Lung (tissue), 12 donors: ENCODE results near the gene BRD4. TPM values are rescaled to one million over a fixed set of nuclear protein-coding genes. Genes with fewer than 3 reads are reported as not detected.

ENCODE experiments used
- ATAC-seq: fragments of 200-7000 bp; cut with Tn5 transposase; one replicate; pipeline ENCODE4 v1.9.1; 2020; ENCODE audit warnings: moderate number of reproducible peaks; ENCODE audit not compliant: insufficient read depth, low FRiP score
- DNase-seq, 3 donors: peaks; one replicate each; pipeline ENCODE4 v3.0.0-alpha.2; 2013 to 2017
- H3K27ac ChIP-seq, 2 donors: one replicate each; pipeline ENCODE4 v1.5.1; 2013; ENCODE audit warnings: mild to moderate bottlenecking in 2 of 2, moderate library complexity in 2 of 2, control low read depth in 1 of 2, inconsistent platforms in 1 of 2, low read depth in 1 of 2, low read length in 1 of 2
- H3K27me3 ChIP-seq, 3 donors: one replicate each; pipeline ENCODE4 v1.5.1; 2013; ENCODE audit warnings: low read length in 2 of 3; ENCODE audit not compliant: control insufficient read depth in 3 of 3, insufficient read depth in 3 of 3
- H3K36me3 ChIP-seq, 4 donors: one replicate each; pipeline ENCODE4 v1.5.1; 2013; ENCODE audit warnings: low read length in 4 of 4, mild to moderate bottlenecking in 1 of 4, moderate library complexity in 1 of 4; ENCODE audit not compliant: control insufficient read depth in 4 of 4, insufficient read depth in 4 of 4
- H3K4me1 ChIP-seq, 5 donors: one replicate each; pipeline ENCODE4 v1.5.1; 2013; ENCODE audit warnings: low read length in 5 of 5, mild to moderate bottlenecking in 2 of 5, moderate library complexity in 1 of 5; ENCODE audit not compliant: control insufficient read depth in 5 of 5, insufficient read depth in 5 of 5
- H3K4me3 ChIP-seq: one replicate; pipeline ENCODE4 v1.5.1; 2013; ENCODE audit warnings: mild to moderate bottlenecking, control low read depth, moderate library complexity
- H3K9ac ChIP-seq, 2 donors: one replicate each; pipeline ENCODE4 v1.5.1; 2013; ENCODE audit warnings: low read length in 2 of 2, control low read depth in 1 of 2; ENCODE audit not compliant: insufficient read depth in 1 of 2
- H3K9me3 ChIP-seq, 4 donors: one replicate each; pipeline ENCODE4 v1.5.1; 2013; ENCODE audit warnings: low read length in 3 of 4, mild to moderate bottlenecking in 1 of 4, moderate library complexity in 1 of 4; ENCODE audit not compliant: control insufficient read depth in 4 of 4, insufficient read depth in 3 of 4
- WGBS, 2 donors: extraction: QIAGEN DNeasy Blood & Tissue Kit; methylation state at CpG; one replicate each; pipeline ENCODE4 v1.1.7; 2013; 5-methylcytosine and 5-hydroxymethylcytosine counted together
- polyA plus RNA-seq, 2 donors: library from polyadenylated mRNA; stranded (reverse); fragments of 200-250 nt; gene quantifications; one replicate each; pipeline ENCODE4 v1.2.1, GENCODE V29; 2013
- total RNA-seq, 2 donors: library from RNA; depleted of rRNA in 1 of 2; stranded (reverse); fragments of >200 nt in 1 of 2; gene quantifications; one replicate each; pipeline ENCODE4 v1.2.1, GENCODE V29; 2014 to 2021
- TF ChIP-seq, protein P1 (sequence below): IDR thresholded peaks from 2 replicates; pipeline ENCODE4 v1.5.1; 2012; ENCODE audit warnings: mild to moderate bottlenecking; ENCODE audit errors: control extremely low read depth, extremely low read depth
- donor health status: control.
- donor health status: control.
- donor health status: Bipolar disorder and iron deficiency.
- donor health status: healthy.
- donor health status: DM: yes; HTN: yes; CAD: no.

Gene BRD4
- total and polyA plus RNA-seq, 4 donors, result 23.2 to 89.0 (median 37.7) TPM

DNA sequence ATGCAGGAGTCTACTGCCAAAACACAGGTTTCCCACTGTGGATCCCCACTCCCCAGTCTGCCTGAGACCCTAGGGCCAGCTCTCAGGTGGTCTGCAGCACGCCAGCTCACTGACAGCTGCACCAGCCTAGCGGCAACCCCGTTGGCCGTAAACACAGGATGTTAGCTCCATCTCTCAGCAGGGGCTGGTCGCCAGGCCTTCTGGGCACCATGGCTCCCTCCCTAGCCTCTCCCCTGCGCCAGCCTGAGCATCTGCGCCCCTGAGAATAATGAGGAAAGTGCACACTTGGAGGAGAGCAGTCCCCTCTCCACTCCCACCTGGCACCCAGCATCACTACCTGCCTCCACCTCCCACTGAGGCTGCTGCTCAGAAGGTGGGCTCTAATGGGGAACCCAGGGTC is 79.3 kb downstream of the BRD4 start:
- DNase-seq (no peak), ATAC-seq (no peak)
- Histone ChIP-seq H3K4me3 (no peak overlapping the region), H3K9ac (no peak overlapping the region), H3K27me3 (no peaks in the 10 kb centered on the region), H3K27ac (peak overlapping the region in 1 of 2 donors; percentile 30), H3K36me3 (peaks cover 3 to 80% (median 55%) of the 10 kb centered on the region in 4 donors), H3K9me3 (no peaks in the 10 kb centered on the region), H3K4me1 (peaks cover 9 to 51% (median 22%) of the 10 kb centered on the region in 5 donors)
- TF ChIP-seq, protein P1, sequence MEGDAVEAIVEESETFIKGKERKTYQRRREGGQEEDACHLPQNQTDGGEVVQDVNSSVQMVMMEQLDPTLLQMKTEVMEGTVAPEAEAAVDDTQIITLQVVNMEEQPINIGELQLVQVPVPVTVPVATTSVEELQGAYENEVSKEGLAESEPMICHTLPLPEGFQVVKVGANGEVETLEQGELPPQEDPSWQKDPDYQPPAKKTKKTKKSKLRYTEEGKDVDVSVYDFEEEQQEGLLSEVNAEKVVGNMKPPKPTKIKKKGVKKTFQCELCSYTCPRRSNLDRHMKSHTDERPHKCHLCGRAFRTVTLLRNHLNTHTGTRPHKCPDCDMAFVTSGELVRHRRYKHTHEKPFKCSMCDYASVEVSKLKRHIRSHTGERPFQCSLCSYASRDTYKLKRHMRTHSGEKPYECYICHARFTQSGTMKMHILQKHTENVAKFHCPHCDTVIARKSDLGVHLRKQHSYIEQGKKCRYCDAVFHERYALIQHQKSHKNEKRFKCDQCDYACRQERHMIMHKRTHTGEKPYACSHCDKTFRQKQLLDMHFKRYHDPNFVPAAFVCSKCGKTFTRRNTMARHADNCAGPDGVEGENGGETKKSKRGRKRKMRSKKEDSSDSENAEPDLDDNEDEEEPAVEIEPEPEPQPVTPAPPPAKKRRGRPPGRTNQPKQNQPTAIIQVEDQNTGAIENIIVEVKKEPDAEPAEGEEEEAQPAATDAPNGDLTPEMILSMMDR, result no peak
- WGBS, 2 donors, result 78 to 87% methylated on average over 7 of the region's 7 CpGs

DNA sequence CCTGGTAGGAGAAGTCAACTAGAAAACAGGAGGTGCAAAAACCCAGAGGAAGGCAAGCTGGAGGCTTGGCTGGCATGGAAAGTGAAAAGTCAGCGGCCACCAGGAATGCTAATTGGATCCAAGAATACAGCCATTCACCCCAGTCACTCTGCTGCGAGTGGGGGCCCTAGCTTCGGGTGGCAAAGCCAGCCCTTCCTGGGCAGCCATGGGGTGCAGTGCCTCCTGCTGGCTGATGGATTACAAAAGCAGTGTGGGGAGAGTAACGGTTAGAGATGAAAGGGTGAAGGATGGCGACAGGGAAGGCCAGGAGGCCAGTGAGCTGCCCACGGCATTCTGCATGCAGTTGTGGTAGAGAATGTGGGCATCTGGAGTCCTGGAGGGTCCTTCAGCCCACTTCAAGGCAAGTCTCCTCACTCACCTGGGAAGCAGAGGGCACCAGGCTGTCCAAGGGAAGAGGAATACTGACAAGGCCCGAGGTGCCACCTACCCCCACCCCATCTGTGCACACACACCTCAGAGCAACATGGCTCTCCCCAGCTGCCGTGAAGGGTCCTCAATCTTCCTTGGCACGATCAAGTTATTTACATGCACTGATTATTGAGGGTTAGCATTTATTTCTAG is 79.8 kb downstream of the BRD4 start:
- DNase-seq (peak in 2 of 3 donors; percentile 32 to 34), ATAC-seq (no peak)
- Histone ChIP-seq H3K4me1 (peaks cover 9 to 51% (median 22%) of the 10 kb centered on the region in 5 donors), H3K27me3 (no peaks in the 10 kb centered on the region), H3K36me3 (peaks cover 3 to 79% (median 52%) of the 10 kb centered on the region in 4 donors), H3K9me3 (no peaks in the 10 kb centered on the region), H3K4me3 (no peak overlapping the region), H3K27ac (peak overlapping the region; percentile 59 to 64), H3K9ac (peak overlapping the region in 1 of 2 donors; percentile 58)
- TF ChIP-seq, protein P1, result peak; percentile 10
- WGBS, 2 donors, result 69 to 74% methylated on average over 9 of the region's 9 CpGs

DNA sequence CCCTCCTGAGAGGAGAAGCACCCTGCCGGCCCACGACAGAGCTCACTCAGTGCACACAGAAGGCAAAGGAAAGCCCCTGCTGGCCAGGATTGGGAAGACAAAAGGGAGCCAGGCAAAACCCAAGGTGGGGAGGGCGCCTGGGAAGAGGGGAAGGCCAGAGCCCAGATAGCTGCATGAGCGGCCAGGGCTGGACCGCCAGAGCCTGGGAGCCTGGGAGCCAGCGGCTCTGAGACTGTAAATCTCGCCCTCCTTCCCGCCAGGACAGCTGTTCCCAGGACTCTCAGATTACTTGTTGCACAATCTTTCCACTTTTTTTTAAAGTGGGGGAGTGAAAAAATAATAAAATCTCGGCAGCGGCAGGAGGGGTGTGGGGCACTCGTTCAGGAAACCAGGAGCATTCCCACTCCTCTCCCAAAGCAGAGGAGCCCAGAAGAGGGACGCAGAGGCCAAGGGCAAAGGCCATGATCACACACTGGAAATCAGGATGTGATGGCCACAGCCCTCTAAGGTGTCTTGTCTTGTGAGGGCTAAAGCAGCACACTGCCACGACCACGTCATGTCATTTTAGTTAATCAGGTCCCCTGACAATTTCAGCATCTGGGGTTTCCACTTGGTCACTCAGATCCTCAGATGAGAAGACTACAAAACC is 80.5 kb downstream of the BRD4 start:
- Histone ChIP-seq H3K9me3 (no peaks in the 10 kb centered on the region), H3K4me1 (peaks cover 9 to 51% (median 22%) of the 10 kb centered on the region in 5 donors), H3K9ac (peak overlapping the region in 1 of 2 donors; percentile 58), H3K27ac (peak overlapping the region; percentile 59 to 78), H3K4me3 (no peak overlapping the region), H3K36me3 (peaks cover 3 to 78% (median 48%) of the 10 kb centered on the region in 4 donors), H3K27me3 (no peaks in the 10 kb centered on the region)
- DNase-seq, result peak; percentile 92 to 97 (median 96)
- TF ChIP-seq, protein P1, result no peak
- WGBS, 2 donors, result 67 to 76% methylated on average over 14 of the region's 14 CpGs
- ATAC-seq, result no peak
